Measurements from ENCODE around the gene FARP2. TPM values are rescaled to one million over a fixed set of nuclear protein-coding genes. Genes with fewer than 3 reads are reported as not detected.

FARP2 gene
- total and polyA plus RNA-seq, 2 experiments from 2014 or later: 16.0 to 22.6 TPM

DNA sequence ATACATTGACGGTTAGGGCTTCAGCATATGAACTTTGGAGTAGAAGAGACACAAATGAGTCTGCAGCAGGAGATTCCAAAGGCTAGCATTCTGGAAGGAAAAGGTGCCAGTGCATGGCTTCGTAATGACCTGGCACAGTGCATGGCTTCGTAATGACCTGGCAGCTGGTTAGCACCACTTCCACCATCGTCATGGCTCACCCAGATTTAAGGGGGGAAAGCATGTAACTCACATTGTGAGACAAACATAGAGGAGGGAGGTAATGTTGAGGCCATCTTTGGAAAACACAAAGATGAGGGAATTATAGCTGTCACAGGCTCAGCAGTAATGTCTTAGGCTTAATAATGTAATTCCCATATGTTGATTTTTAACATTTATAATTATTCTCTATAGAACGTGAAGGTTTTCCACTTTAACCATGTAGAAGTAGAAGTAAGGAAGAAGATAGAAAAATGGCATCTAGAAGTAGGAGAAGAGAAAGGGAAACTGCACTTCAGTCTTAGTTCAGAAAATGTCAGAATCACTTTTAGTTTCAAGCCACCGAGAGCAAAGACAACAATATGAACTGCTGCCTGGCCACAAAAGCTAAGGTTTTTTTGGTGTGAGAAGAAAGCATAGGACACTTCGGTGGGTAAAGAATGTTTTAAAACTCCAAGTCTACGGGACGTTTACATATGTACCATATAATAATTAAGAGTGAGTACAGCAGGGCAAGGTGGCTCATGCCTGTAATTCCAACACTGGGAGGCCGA is 159.1 kb downstream of the FARP2 start:
- H3K27me3 ChIP-seq (ENCODE audit: insufficient read depth): no peaks in the 10 kb centered on the region
- DNase-seq (ENCODE audit: low spot score) (no peak), ATAC-seq (no peak)
- H3K27me3 Mint-ChIP-seq (ENCODE audit: insufficient read depth, low read depth, poor library complexity): peaks cover 25% of the 10 kb centered on the region
- H3K4me3 ChIP-seq: no peak overlapping the region
- TF ChIP-seq CREB1 (CRISPR knock-in tag; IDR thresholded peaks at IDR 0.05; ENCODE audit: low read depth) (no peak), EZH2phosphoT487 (IDR thresholded peaks at IDR 0.05; ENCODE audit: unreplicated experiment) (no peak), NANOG (IDR thresholded peaks at IDR 0.05; ENCODE audit: borderline replicate concordance) (no peak)
- no peaks in the 10 kb centered on the region; the same call in none of the 3 replicates for H3K9me3 Mint-ChIP-seq
- no peaks in the 10 kb centered on the region; the same call in 1 of the 2 replicates for H4K20me1 ChIP-seq (replicated peaks; ENCODE audit: insufficient read depth)
- peaks cover 11% of the 10 kb centered on the region for H3K36me3 Mint-ChIP-seq (ENCODE audit: low read depth)
- no peak overlapping the region for H3K27ac Mint-ChIP-seq
- H3K36me3 ChIP-seq (ENCODE audit: insufficient read depth): no peaks in the 10 kb centered on the region
- peaks cover 8% of the 10 kb centered on the region for H3F3A ChIP-seq (replicated peaks; ENCODE audit: low read depth)
- 0 out of 2 replicates have a peak, but pooled peaks cover 5% of the 10 kb centered on the region for H3K9me2 ChIP-seq (ENCODE audit: insufficient read depth)
- no peak overlapping the region for H3K4me3 Mint-ChIP-seq
- no peaks in the 10 kb centered on the region; the same call in 2 of the 3 replicates for H3K4me1 Mint-ChIP-seq
- H3K4me2 ChIP-seq: no peak overlapping the region
- no peaks in the 10 kb centered on the region for H3K4me1 ChIP-seq (ENCODE audit: insufficient read depth)
- H2AFZ ChIP-seq: no peak overlapping the region
- H3K79me2 ChIP-seq (replicated peaks; ENCODE audit: insufficient read depth): no peaks in the 10 kb centered on the region
- H3K27ac ChIP-seq (ENCODE audit: low read depth): 0 out of 2 replicates have a peak overlapping the region, but pooled peaks have one; percentile 5

DNA sequence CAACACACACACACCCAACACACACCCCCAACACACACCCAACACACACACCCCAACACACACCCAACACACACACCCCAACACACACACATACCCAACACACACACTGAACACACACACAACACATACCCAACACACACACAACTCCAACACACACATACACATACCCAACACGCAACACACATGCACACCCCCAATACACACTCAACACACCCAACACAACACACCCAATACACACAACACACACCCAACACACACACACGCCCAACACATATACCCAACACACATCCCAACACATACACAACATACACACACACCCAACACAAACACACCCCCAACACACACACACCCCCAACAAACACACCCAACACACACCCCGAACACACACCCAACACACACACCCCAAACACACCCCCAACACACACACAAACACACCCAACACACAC is 160.5 kb downstream of the FARP2 start:
- no peak overlapping the region for H3K4me2 ChIP-seq
- no peaks in the 10 kb centered on the region for H3K4me1 ChIP-seq (ENCODE audit: insufficient read depth)
- no peak overlapping the region for H3K27ac ChIP-seq (ENCODE audit: low read depth)
- H3K9me2 ChIP-seq (ENCODE audit: insufficient read depth): 0 out of 2 replicates have a peak, but pooled peaks cover 5% of the 10 kb centered on the region
- no peaks in the 10 kb centered on the region for H3K79me2 ChIP-seq (replicated peaks; ENCODE audit: insufficient read depth)
- H3K4me3 Mint-ChIP-seq: no peak overlapping the region
- H3K36me3 ChIP-seq (ENCODE audit: insufficient read depth): no peaks in the 10 kb centered on the region
- H3K4me1 Mint-ChIP-seq: no peaks in the 10 kb centered on the region
- H3K27me3 Mint-ChIP-seq (ENCODE audit: insufficient read depth, low read depth, poor library complexity): peaks cover 16% of the 10 kb centered on the region
- H2AFZ ChIP-seq: no peak overlapping the region
- H3K36me3 Mint-ChIP-seq (ENCODE audit: low read depth): peaks cover 11% of the 10 kb centered on the region
- no peak overlapping the region for H3K27ac Mint-ChIP-seq
- peaks cover 8% of the 10 kb centered on the region for H3F3A ChIP-seq (replicated peaks; ENCODE audit: low read depth)
- no peak for DNase-seq (ENCODE audit: low spot score)
- no peak overlapping the region for H3K4me3 ChIP-seq
- no peak for TF ChIP-seq ZNF331 (CRISPR knock-in tag; IDR thresholded peaks at IDR 0.05; ENCODE audit: low read depth)
- no peak for TF ChIP-seq ETS1 (IDR thresholded peaks at IDR 0.05)
- TF ChIP-seq NANOG (IDR thresholded peaks at IDR 0.05; ENCODE audit: borderline replicate concordance): no peak
- TF ChIP-seq CTCF (conservative IDR thresholded peaks at IDR 0.05; ENCODE audit: low read depth in 2 of 2): no peak
- TF ChIP-seq EZH2 (IDR thresholded peaks at IDR 0.05; ENCODE audit: low read depth, unreplicated experiment): no peak
- no peaks in the 10 kb centered on the region; the same call in 1 of the 2 replicates for H4K20me1 ChIP-seq (replicated peaks; ENCODE audit: insufficient read depth)
- ATAC-seq: no peak
- H3K27me3 ChIP-seq (ENCODE audit: insufficient read depth): no peaks in the 10 kb centered on the region
- H3K9me3 Mint-ChIP-seq: no peaks in the 10 kb centered on the region; the same call in none of the 3 replicates

All from GM23338 (cell line).